RWPE2 (cell line): Measurements from ENCODE around the gene KIRREL3.

ENCODE experiments used
- ATAC-seq: fragments of 200-7000 bp; cut with Tn5 transposase; 3 replicates; pipeline ENCODE4 v1.9.1; 2021; ENCODE audit warnings: low read depth
- DNase-seq: peaks from one replicate; pipeline ENCODE4 v3.0.0-alpha.2; 2020; ENCODE audit warnings: low spot score
- H3K27ac ChIP-seq: fragments of 450-650 bp; 2 replicates; pipeline ENCODE4 v1.5.1; 2017; ENCODE audit warnings: mild to moderate bottlenecking; ENCODE audit not compliant: poor library complexity, severe bottlenecking
- H3K27me3 ChIP-seq: fragments of 250-450 bp; sonication (Bioruptor Pico); 2 replicates; pipeline ENCODE4 v1.5.1; 2021; ENCODE audit warnings: mild to moderate bottlenecking, moderate library complexity; ENCODE audit not compliant: insufficient read depth, poor library complexity, severe bottlenecking
- H3K36me3 ChIP-seq: fragments of 250-450 bp; sonication (Bioruptor Pico); 2 replicates; pipeline ENCODE4 v1.5.1; 2020; ENCODE audit warnings: low read depth, mild to moderate bottlenecking, moderate library complexity
- H3K4me1 ChIP-seq: fragments of 250-450 bp; sonication (Bioruptor Pico); 2 replicates; pipeline ENCODE4 v1.5.1; 2021; ENCODE audit warnings: mild to moderate bottlenecking, moderate library complexity; ENCODE audit not compliant: insufficient read depth, poor library complexity, severe bottlenecking
- H3K4me3 ChIP-seq: fragments of 250-450 bp; sonication (Bioruptor Pico); 2 replicates; pipeline ENCODE4 v1.5.1; 2021; ENCODE audit warnings: mild to moderate bottlenecking, moderate library complexity; ENCODE audit not compliant: severe bottlenecking
- H3K9me3 ChIP-seq: fragments of 250-450 bp; sonication (Bioruptor Pico); 2 replicates; pipeline ENCODE4 v1.5.1; 2021; ENCODE audit warnings: mild to moderate bottlenecking, moderate library complexity; ENCODE audit not compliant: severe bottlenecking
- TF ChIP-seq, protein P1 (sequence below): fragments of 450-650 bp; IDR thresholded peaks from one replicate; pipeline ENCODE4 v1.5.1; 2017; ENCODE audit warnings: mild to moderate bottlenecking, moderate library complexity; ENCODE audit not compliant: poor library complexity, severe bottlenecking

Gene KIRREL3

GRCh38 chr11:126543691-126544090 is 456.9 kb downstream of the KIRREL3 start:
- DNase-seq (no peak), ATAC-seq (no peak)
- TF ChIP-seq, protein P1, sequence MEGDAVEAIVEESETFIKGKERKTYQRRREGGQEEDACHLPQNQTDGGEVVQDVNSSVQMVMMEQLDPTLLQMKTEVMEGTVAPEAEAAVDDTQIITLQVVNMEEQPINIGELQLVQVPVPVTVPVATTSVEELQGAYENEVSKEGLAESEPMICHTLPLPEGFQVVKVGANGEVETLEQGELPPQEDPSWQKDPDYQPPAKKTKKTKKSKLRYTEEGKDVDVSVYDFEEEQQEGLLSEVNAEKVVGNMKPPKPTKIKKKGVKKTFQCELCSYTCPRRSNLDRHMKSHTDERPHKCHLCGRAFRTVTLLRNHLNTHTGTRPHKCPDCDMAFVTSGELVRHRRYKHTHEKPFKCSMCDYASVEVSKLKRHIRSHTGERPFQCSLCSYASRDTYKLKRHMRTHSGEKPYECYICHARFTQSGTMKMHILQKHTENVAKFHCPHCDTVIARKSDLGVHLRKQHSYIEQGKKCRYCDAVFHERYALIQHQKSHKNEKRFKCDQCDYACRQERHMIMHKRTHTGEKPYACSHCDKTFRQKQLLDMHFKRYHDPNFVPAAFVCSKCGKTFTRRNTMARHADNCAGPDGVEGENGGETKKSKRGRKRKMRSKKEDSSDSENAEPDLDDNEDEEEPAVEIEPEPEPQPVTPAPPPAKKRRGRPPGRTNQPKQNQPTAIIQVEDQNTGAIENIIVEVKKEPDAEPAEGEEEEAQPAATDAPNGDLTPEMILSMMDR, result no peak
- H3K4me3 ChIP-seq, result no peak overlapping the region
- no peaks in the 10 kb centered on the region for H3K36me3 ChIP-seq
- no peaks in the 10 kb centered on the region for H3K4me1 ChIP-seq
- H3K27ac ChIP-seq, result no peak overlapping the region
- peaks cover 24% of the 10 kb centered on the region for H3K27me3 ChIP-seq
- no peaks in the 10 kb centered on the region for H3K9me3 ChIP-seq

- H3K27ac ChIP-seq, result no peak overlapping the region
- H3K36me3 ChIP-seq, result no peaks in the 10 kb centered on the region
- no peak for DNase-seq
- H3K27me3 ChIP-seq, result peaks cover 24% of the 10 kb centered on the region
- TF ChIP-seq, protein P1, result no peak
- H3K9me3 ChIP-seq, result no peaks in the 10 kb centered on the region
- H3K4me3 ChIP-seq, result no peak overlapping the region
- H3K4me1 ChIP-seq, result no peaks in the 10 kb centered on the region
- ATAC-seq, result no peak
These were observed 458.1 kb downstream of the KIRREL3 start for GRCh38 chr11:126542334-126543015.

DNA sequence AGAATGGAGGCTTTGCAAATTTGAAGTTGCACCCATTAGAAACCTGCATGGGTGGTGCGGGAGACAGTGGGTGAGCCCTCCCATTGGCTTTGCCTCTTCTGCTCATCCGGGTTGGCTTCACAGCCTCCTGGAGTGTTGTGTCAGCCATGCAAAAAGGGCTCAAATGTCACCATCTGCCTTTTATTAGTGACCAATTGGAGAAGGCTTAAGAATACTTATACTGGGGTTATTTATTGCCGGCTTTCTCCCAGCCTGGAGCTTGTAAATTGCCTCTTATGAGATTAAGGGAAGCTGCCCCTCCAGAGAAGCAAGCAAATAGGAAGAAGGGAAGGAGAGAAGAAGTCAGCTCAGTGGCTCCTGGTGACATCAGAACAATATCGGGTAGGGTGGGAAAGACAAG is 462.5 kb downstream of the KIRREL3 start:
- no peak overlapping the region for H3K27ac ChIP-seq
- ATAC-seq, result no peak
- peaks cover 3% of the 10 kb centered on the region for H3K27me3 ChIP-seq
- H3K4me1 ChIP-seq, result no peaks in the 10 kb centered on the region
- H3K4me3 ChIP-seq, result no peak overlapping the region
- DNase-seq, result no peak
- H3K36me3 ChIP-seq, result no peaks in the 10 kb centered on the region
- TF ChIP-seq, protein P1, result no peak
- H3K9me3 ChIP-seq, result no peaks in the 10 kb centered on the region

DNA sequence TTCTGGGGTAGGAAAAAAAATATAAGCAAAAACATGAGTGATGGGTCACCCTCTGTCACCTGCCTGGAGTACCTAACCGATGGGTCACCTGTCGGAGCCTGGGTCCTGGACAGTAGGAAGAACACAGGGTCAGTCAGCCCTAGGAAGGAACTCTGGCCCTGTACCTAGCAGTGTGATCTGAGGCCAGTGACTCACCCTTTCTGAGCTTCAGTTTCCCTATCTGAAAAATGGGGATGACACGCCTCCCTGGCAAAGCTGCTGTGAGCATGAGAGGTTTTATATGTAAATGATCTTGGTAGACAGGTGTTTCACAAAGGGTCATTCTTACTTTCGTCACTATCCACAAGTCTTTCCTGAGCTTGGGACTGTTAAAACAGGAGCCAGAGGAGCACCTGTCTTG is 463.1 kb downstream of the KIRREL3 start:
- Histone ChIP-seq H3K27ac (no peak overlapping the region), H3K9me3 (no peaks in the 10 kb centered on the region), H3K27me3 (no peaks in the 10 kb centered on the region), H3K4me3 (no peak overlapping the region), H3K36me3 (no peaks in the 10 kb centered on the region), H3K4me1 (no peaks in the 10 kb centered on the region)
- TF ChIP-seq, protein P1, result no peak
- ATAC-seq, result no peak
- no peak for DNase-seq

DNA sequence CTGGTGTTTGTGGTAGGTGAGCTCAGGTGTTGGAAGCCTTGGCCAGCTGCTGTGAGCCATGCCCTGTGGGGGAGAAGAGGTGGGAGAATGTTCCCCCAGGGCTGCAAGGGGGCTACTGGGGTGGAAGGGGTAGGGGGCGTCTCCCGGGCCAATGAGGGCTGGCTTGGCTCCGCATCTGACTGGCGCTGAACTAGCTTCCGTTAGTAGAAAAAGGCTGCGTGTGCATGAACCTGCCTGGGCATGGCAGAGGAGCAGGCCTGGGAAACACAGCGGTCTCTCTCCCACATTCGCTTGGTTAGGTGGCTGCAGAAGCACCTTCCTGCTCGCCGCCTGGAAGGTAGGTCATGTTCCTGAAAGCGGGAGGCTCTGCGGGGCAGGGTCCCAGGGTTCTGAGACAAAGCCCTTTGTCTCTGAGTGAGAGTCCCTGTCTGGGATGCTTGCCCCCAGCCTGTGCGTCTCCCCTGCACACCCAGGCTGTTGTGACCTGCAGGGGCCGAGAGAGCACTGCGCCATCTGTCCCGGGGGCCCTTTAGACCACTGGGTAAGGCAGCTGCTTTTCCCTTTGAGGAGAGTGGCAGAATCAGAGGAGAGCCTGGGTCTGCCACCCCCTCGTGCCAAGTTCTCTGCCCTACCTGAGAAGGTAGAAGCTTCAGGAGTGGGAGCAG is 466.3 kb downstream of the KIRREL3 start:
- DNase-seq (no peak), ATAC-seq (no peak)
- Histone ChIP-seq H3K36me3 (no peaks in the 10 kb centered on the region), H3K27ac (no peak overlapping the region), H3K27me3 (no peaks in the 10 kb centered on the region), H3K9me3 (no peaks in the 10 kb centered on the region), H3K4me3 (no peak overlapping the region), H3K4me1 (no peaks in the 10 kb centered on the region)
- TF ChIP-seq, protein P1, result no peak
